GM18517 (cell line): Measurements from ENCODE around the gene NCAPH2.

Experiments
- ATAC-seq: cut with Tn5 transposase; IDR thresholded peaks from one replicate; pipeline ENCODE4 v1.9.1; 2021; ENCODE audit warnings: mild to moderate bottlenecking, moderate library complexity; ENCODE audit not compliant: unreplicated experiment

NCAPH2 gene

GRCh38 chr22:50488886-50489285, 19.1 kb upstream of the NCAPH2 start:
- ATAC-seq = no peak

GRCh38 chr22:50489363-50490243, 18.4 kb upstream of the NCAPH2 start:
- ATAC-seq = no peak

- ATAC-seq = no peak
These were observed 17.3 kb upstream of the NCAPH2 start for GRCh38 chr22:50490531-50491308.

- ATAC-seq = no peak
These were observed 10.9 kb upstream of the NCAPH2 start for GRCh38 chr22:50497093-50497492.

- ATAC-seq = no peak
These were observed 9.6 kb upstream of the NCAPH2 start for GRCh38 chr22:50498322-50498890.

- no peak for ATAC-seq
These were observed 7.6 kb upstream of the NCAPH2 start for GRCh38 chr22:50500452-50500851.

- ATAC-seq = no peak
These were observed 5.9 kb upstream of the NCAPH2 start for GRCh38 chr22:50502096-50502495.

GRCh38 chr22:50502628-50503474, 5.2 kb upstream of the NCAPH2 start:
- ATAC-seq = no peak

GRCh38 chr22:50503475-50504145, 4.4 kb upstream of the NCAPH2 start:
- ATAC-seq = no peak

- no peak for ATAC-seq
These were observed 3.4 kb upstream of the NCAPH2 start for GRCh38 chr22:50504369-50505211.

GRCh38 chr22:50505276-50505775, 2.7 kb upstream of the NCAPH2 start:
- no peak for ATAC-seq

- ATAC-seq = no peak
These were observed 2.0 kb upstream of the NCAPH2 start for GRCh38 chr22:50505776-50506610.

GRCh38 chr22:50506611-50507420, 1.2 kb upstream of the NCAPH2 start:
- no peak for ATAC-seq

- ATAC-seq = peak; percentile 37
These were observed 518 bp upstream of the NCAPH2 start, which contains the start of gene LMF2 for GRCh38 chr22:50507421-50507990. LMF2 (minus strand) TSS chr22:50507702; CDS start chr22:50507675, 27 bp downstream.

- ATAC-seq = no peak
These were observed 873 bp downstream of the NCAPH2 start for GRCh38 chr22:50508897-50509296.

GRCh38 chr22:50513175-50513574, 5.2 kb downstream of the NCAPH2 start:
- ATAC-seq = no peak

- ATAC-seq = no peak
These were observed 8.0 kb downstream of the NCAPH2 start for GRCh38 chr22:50516068-50516467.
